Mesothelial cell of epicardium (in vitro differentiated cells): Measurements from ENCODE around the gene ZNF648. TPM values are rescaled to one million over a fixed set of nuclear protein-coding genes. Genes with fewer than 3 reads are reported as not detected.
"Not testable (repeated sequence)": the region's sequence is repeated elsewhere in the genome, so short reads cannot be mapped to it uniquely, and the experiment has no call there.

Source experiments
- DNase-seq, 2 experiments: peaks; one replicate each; pipeline ENCODE4 v3.0.0; 2021; ENCODE audit warnings: low spot score in 2 of 2; ENCODE audit not compliant: unreplicated experiment in 2 of 2
- H3K27ac Mint-ChIP-seq: 2 replicates; pipeline ENCODE4 v1.8.0; 2021; ENCODE audit warnings: mixed read lengths
- H3K27me3 Mint-ChIP-seq: 2 replicates; pipeline ENCODE4 v1.8.0; 2021; ENCODE audit warnings: low read depth, mixed read lengths
- H3K36me3 Mint-ChIP-seq: 2 replicates; pipeline ENCODE4 v1.8.0; 2021; ENCODE audit warnings: mixed read lengths
- H3K4me1 Mint-ChIP-seq: 2 replicates; pipeline ENCODE4 v1.8.0; 2021; ENCODE audit warnings: mixed read lengths
- H3K4me3 Mint-ChIP-seq: 2 replicates; pipeline ENCODE4 v1.8.0; 2021; ENCODE audit warnings: mild to moderate bottlenecking, moderate library complexity, mixed read lengths
- H3K9me3 Mint-ChIP-seq: 2 replicates; pipeline ENCODE4 v1.8.0; 2021; ENCODE audit warnings: mixed read lengths
- CTCF ChIP-seq: fragments of 200-600 bp; sonication (generic); IDR thresholded peaks from one replicate; pipeline ENCODE4 v1.5.0; 2021; ENCODE audit warnings: antibody characterized with exemption; ENCODE audit not compliant: unreplicated experiment
- total RNA-seq: library from RNA; stranded (reverse); gene quantifications from 3 replicates; pipeline ENCODE4 v1.2.1, GENCODE V29; 2021

Gene ZNF648
- total RNA-seq, 1 donor from 2014 or later: 0.09 TPM

DNA sequence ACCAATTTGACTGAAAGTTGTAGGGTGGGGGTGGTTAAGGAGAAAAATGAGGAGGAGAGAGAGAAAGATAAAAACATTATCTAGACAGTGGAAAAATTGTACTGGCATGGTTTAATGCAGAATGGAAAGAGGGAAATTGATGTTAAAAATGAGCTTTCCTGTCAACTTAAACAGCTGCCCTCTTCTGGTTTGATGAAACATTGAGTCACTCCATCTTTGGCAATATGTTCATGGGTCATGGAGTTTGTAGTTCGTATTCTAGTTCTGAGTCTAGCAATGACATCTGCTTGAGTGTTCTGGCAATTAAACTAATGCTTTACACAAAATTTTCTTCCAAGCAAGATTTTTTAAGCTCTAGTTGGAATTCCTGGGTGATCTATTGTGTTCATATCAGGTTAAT lies 9.6 kb downstream of the ZNF648 start:
- no peak for TF ChIP-seq CTCF
- Mint-ChIP-seq H3K4me1 (no peaks in the 10 kb centered on the region), H3K9me3 (peaks cover under 1% of the 10 kb centered on the region), H3K27ac (no peak overlapping the region), H3K4me3 (no peak overlapping the region), H3K27me3 (no peaks in the 10 kb centered on the region), H3K36me3 (no peaks in the 10 kb centered on the region)
- DNase-seq: no peak

DNA sequence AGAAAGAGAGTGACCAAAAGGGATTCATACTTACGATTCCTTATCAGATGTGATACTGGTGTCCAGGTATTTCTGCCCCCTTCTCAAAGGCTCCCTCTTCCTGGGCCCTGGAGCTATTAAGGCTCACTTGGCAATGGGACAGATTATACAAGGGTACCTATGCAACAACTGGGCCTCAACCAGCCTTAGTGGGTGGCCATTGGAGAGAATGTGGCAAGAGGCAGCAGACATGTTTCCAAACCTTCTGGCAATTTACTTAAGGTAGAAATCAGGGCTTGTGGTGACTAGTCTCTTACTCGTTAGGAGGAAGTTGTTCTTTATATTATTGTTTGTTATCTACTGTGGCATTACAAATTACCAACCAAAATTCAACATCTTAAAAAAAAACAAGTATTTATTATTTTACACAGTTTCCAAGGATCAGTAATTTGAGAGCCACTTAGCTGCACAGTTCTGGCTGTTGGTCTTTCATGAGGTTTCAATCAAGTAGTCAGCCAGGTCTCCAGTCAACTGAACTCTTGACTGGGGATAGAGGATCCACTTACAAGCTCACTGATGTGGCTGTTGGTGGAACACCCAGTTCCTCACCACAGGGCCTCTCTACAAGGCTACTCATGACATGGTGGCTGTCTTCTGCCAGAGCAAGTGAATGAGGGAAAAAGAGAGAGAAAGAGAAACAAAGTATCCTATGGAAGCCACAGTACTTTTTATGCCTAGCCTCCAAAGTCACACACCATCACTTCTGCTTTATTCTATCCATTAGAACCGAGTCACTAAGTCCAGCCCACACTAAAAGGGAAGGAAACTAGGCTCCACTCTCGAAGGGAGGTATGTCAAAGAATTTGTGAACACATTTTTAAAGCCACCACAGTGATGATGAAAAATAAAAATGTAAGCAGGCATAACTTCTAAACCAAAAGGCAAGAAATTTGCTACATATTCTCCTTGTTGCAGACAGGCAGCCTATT lies 10.7 kb downstream of the ZNF648 start:
- Mint-ChIP-seq H3K9me3 (peaks cover 8% of the 10 kb centered on the region), H3K27ac (no peak overlapping the region), H3K36me3 (no peaks in the 10 kb centered on the region), H3K4me3 (no peak overlapping the region), H3K4me1 (no peaks in the 10 kb centered on the region), H3K27me3 (no peaks in the 10 kb centered on the region)
- no peak for TF ChIP-seq CTCF
- no peak for DNase-seq

DNA sequence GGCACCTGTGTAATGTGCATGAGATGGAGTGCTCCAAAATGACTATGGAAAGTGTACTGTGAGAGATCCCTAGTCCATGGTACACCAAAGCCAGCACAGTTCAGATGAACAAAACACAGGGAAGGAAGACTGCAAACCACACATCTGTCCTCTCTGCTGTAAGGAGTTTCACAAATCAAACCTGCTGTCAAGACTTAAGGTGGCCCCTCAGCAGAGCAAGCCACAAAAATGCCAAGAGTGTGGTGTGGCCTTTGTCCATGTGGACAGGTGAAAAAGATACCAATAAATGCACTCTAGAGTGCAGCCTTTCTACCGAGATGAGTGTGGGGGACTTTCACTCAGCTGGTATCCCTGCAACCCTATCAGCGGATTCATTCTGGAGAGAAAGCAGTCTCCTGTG lies 12.9 kb downstream of the ZNF648 start:
- no peak for DNase-seq
- Mint-ChIP-seq H3K4me1 (no peaks in the 10 kb centered on the region), H3K9me3 (peaks cover 22% of the 10 kb centered on the region), H3K4me3 (no peak overlapping the region), H3K36me3 (no peaks in the 10 kb centered on the region), H3K27me3 (no peaks in the 10 kb centered on the region), H3K27ac (no peak overlapping the region)
- no peak for TF ChIP-seq CTCF

- no peak overlapping the region for H3K4me3 Mint-ChIP-seq
Observed at GRCh38 chr1:182046763-182047162, 14.7 kb downstream of the ZNF648 start.

DNA sequence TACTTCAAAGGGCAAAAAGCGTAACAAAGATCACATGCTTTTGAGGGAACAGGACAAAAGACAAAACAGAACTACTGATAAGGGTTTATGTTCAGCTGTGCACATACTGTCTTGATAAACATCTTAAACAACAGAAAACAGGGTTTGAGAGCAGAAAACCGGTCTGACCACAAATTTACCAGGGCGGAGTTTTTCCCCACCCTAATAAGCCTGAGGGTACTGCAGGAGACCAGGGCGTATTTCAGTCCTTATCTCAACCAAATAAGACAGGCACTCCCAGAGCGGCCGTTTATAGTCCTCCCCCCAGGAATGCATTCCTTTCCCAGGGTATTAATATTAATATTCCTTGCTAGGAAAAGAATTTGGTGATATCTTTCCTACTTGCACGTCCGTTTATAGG lies 16.0 kb downstream of the ZNF648 start:
- not testable (repeated sequence) for H3K27me3 Mint-ChIP-seq, DNase-seq, H3K4me1 Mint-ChIP-seq, H3K36me3 Mint-ChIP-seq, H3K27ac Mint-ChIP-seq, H3K4me3 Mint-ChIP-seq
- peaks cover 22% of the 10 kb centered on the region for H3K9me3 Mint-ChIP-seq

More at GRCh38 chr1:182046763-182047162, 14.7 kb downstream of the ZNF648 start:
- no peak for DNase-seq
- Mint-ChIP-seq H3K36me3 (no peaks in the 10 kb centered on the region), H3K4me1 (no peaks in the 10 kb centered on the region), H3K27me3 (no peaks in the 10 kb centered on the region), H3K9me3 (peaks cover 22% of the 10 kb centered on the region), H3K27ac (no peak overlapping the region)
- TF ChIP-seq CTCF: no peak

- H3K36me3 Mint-ChIP-seq: no peaks in the 10 kb centered on the region
Observed at GRCh38 chr1:182041615-182042014, 19.9 kb downstream of the ZNF648 start.

More at GRCh38 chr1:182041615-182042014, 19.9 kb downstream of the ZNF648 start:
- TF ChIP-seq CTCF: no peak
- Mint-ChIP-seq H3K4me3 (no peak overlapping the region), H3K9me3 (peaks cover 32% of the 10 kb centered on the region), H3K27ac (no peak overlapping the region), H3K4me1 (no peaks in the 10 kb centered on the region), H3K27me3 (no peaks in the 10 kb centered on the region)
- DNase-seq: no peak
